Body of pancreas (tissue), 4 donors: ENCODE measurements around the gene CNIH1. TPM values are rescaled to one million over a fixed set of nuclear protein-coding genes. Genes with fewer than 3 reads are reported as not detected.
A peak's percentile ranks its signal among the peaks of the same experiment; 100 is the strongest.
"Not testable (repeated sequence)": the region's sequence is repeated elsewhere in the genome, so short reads cannot be mapped to it uniquely, and the experiment has no call there.

Experiments
- ATAC-seq: fragments of 150-250 bp; one replicate; pipeline ENCODE4 v1.9.1; 2016
- DNase-seq, 4 donors: peaks; one replicate each; pipeline ENCODE4 v3.0.0-alpha.2; 2019
- H3K27ac ChIP-seq, 4 donors: fragments of 200-600 bp; sonication (generic); 1 replicate in 3 of 4; 2 replicates in 1 of 4; pipeline versions ENCODE4 v1.5.1 to v1.6.1; 2016 to 2019; ENCODE audit warnings: mild to moderate bottlenecking in 1 of 4, mixed read lengths in 1 of 4, moderate library complexity in 1 of 4
- H3K27me3 ChIP-seq, 2 donors: fragments of 200-600 bp; sonication (generic); one replicate each; pipeline ENCODE4 v1.6.0; 2016; ENCODE audit warnings: mild to moderate bottlenecking in 1 of 2
- H3K36me3 ChIP-seq, 2 donors: fragments of 200-600 bp; sonication (generic); replicated peaks in 1 of 2; 2 replicates each; pipeline ENCODE4 v1.5.1; 2016; ENCODE audit warnings: low read depth in 2 of 2; ENCODE audit not compliant: insufficient read depth in 1 of 2
- H3K4me1 ChIP-seq: fragments of 200-600 bp; sonication (generic); one replicate; pipeline ENCODE4 v1.6.0; 2016
- H3K4me3 ChIP-seq, 2 donors: fragments of 200-600 bp; sonication (generic); 1 replicate in 1 of 2; 2 replicates in 1 of 2; pipeline ENCODE4 v1.5.1; 2016 to 2019
- H3K9me3 ChIP-seq, 3 donors: fragments of 200-600 bp; sonication (generic); 1 replicate in 2 of 3; 2 replicates in 1 of 3; pipeline ENCODE4 v1.5.1; 2016
- CTCF ChIP-seq, 7 experiments: fragments of 450-650 bp in 4 of 7; fragments of 200-600 bp in 3 of 7; sonication (generic) in 3 of 7; IDR thresholded peaks; one replicate each; pipeline ENCODE4 v1.5.1; 2016 to 2019; ENCODE audit warnings: antibody characterized with exemption in 7 of 7
- POLR2A ChIP-seq, 3 donors: fragments of 450-650 bp; IDR thresholded peaks; one replicate each; pipeline ENCODE4 v1.6.1; 2016; ENCODE audit warnings: antibody characterized with exemption in 3 of 3, mild to moderate bottlenecking in 2 of 3
- WGBS, 2 donors: methylation state at CpG; one replicate each; pipeline ENCODE4 v1.1.5; 2017; 5-methylcytosine and 5-hydroxymethylcytosine counted together
- intact Hi-C: fragments of 100-400 bp; cut with DNase I; formaldehyde crosslinking; loops from one replicate; pipeline ENCODE4 v1.15.1; 2023
- total RNA-seq, 2 donors: library from RNA; depleted of rRNA; stranded (reverse); fragments of >200 nt; gene quantifications; one replicate each; pipeline ENCODE4 v1.1.0, GENCODE V29; 2016

Gene CNIH1
- total RNA-seq, 2 donors from 2014 or later, result 15.2 to 18.2 TPM

DNA sequence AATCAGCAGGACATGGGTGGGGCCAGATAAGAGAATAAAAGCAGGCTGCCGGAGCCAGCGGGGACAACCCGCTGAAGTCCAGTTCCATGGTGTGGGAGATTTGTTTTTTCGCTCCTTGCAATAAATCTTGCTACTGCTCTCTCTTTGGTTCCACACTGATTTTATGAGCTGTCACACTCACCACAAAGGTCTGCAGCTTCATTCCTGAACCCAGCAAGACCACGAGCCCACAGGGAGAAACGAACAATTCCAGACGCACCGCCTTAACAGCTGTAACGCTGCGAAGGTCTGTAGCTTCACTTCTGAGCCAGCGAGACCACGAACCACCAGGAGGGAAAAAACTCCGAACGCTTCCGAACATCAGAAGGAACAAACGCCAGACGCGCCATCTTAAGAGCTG lies 2.8 kb upstream of the CNIH1 start:
- Histone ChIP-seq H3K9me3 (no peaks in the 10 kb centered on the region), H3K4me3 (no peak overlapping the region), H3K27ac (no peak overlapping the region), H3K4me1 (peaks cover 13% of the 10 kb centered on the region), H3K36me3 (no peaks in the 10 kb centered on the region), H3K27me3 (no peaks in the 10 kb centered on the region)
- intact Hi-C loops, result no loop called here
- no peak for TF ChIP-seq CTCF (IDR thresholded peaks at IDR 0.05)
- 87 to 90% methylated on average over 18 of the region's 18 CpGs for WGBS, 2 donors
- DNase-seq, result no peak
- ATAC-seq, result no peak

GRCh38 chr14:54442961-54443360 lies 1.8 kb upstream of the CNIH1 start:
- H3K9me3 ChIP-seq, H3K27ac ChIP-seq, H3K4me3 ChIP-seq, H3K36me3 ChIP-seq, ATAC-seq, DNase-seq, H3K27me3 ChIP-seq, intact Hi-C loops: not testable (repeated sequence)
- H3K4me1 ChIP-seq, result peaks cover 13% of the 10 kb centered on the region
- WGBS, 2 donors, result 97 to 100% methylated on average over 3 to 11 of the region's 23 CpGs

DNA sequence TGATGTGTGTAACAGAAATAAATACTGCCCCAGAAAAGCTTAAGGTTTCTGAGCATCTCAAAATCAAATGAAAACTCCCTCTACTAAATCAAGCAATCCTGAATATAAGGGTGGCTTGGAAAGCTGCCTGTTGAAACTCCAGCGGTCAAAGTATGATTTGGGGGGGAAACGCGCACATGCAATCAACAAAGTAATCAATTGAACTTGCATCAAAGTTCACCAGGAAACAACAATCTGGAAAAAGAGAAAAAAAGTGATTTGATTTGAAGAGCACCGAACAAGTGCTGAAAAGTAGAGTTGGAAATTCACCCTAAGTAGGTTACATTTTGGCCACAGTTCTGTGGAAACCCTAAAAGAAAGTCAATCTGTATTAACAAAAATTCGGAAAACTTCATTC lies 700 bp downstream of the CNIH1 start:
- whole genome bisulfite sequencing, 2 donors, result 0 to 1% methylated on average over 5 of the region's 5 CpGs
- intact Hi-C loops, result no loop called here
- ATAC-seq, result no peak
- Histone ChIP-seq H3K36me3 (no peaks in the 10 kb centered on the region), H3K27ac (peak overlapping the region; percentile 85 to 95 (median 91)), H3K4me1 (peaks cover 13% of the 10 kb centered on the region), H3K9me3 (no peaks in the 10 kb centered on the region), H3K27me3 (no peaks in the 10 kb centered on the region), H3K4me3 (peak overlapping the region; percentile 9 to 32)
- peak in 1 of 7 experiments; percentile 8 for TF ChIP-seq CTCF (IDR thresholded peaks at IDR 0.05)
- TF ChIP-seq POLR2A (IDR thresholded peaks at IDR 0.05), result no peak
- DNase-seq, result no peak

GRCh38 chr14:54440037-54440436 lies 1.1 kb downstream of the CNIH1 start:
- Histone ChIP-seq H3K27ac (peak overlapping the region in 1 of 4 donors; percentile 91), H3K4me3 (peak overlapping the region in 1 of 2 donors; percentile 32), H3K27me3 (no peaks in the 10 kb centered on the region), H3K4me1 (peaks cover 13% of the 10 kb centered on the region), H3K9me3 (no peaks in the 10 kb centered on the region), H3K36me3 (no peaks in the 10 kb centered on the region)
- TF ChIP-seq CTCF (IDR thresholded peaks at IDR 0.05), result no peak
- no peak for TF ChIP-seq POLR2A (IDR thresholded peaks at IDR 0.05)
- DNase-seq (no peak), ATAC-seq (no peak)
- WGBS, 2 donors, result 57 to 70% methylated on average over 7 of the region's 7 CpGs
- intact Hi-C loops, result no loop called here

GRCh38 chr14:54438703-54439102 lies 2.5 kb downstream of the CNIH1 start:
- intact Hi-C loops, result no loop called here
- 90 to 92% methylated on average over 4 of the region's 4 CpGs for WGBS, 2 donors
- H3K9me3 ChIP-seq, result no peaks in the 10 kb centered on the region
- ATAC-seq (no peak), DNase-seq (no peak)
- TF ChIP-seq POLR2A (IDR thresholded peaks at IDR 0.05) (no peak), CTCF (IDR thresholded peaks at IDR 0.05) (no peak)
- peaks cover 13% of the 10 kb centered on the region for H3K4me1 ChIP-seq
- H3K27ac ChIP-seq, result no peak overlapping the region
- H3K4me3 ChIP-seq, result no peak overlapping the region
- no peaks in the 10 kb centered on the region for H3K36me3 ChIP-seq
- no peaks in the 10 kb centered on the region for H3K27me3 ChIP-seq

- not testable (repeated sequence) for DNase-seq
Observed at GRCh38 chr14:54437954-54438353, 3.2 kb downstream of the CNIH1 start.

More at GRCh38 chr14:54437954-54438353, 3.2 kb downstream of the CNIH1 start:
- H3K27me3 ChIP-seq, ATAC-seq, intact Hi-C loops, H3K4me3 ChIP-seq, H3K9me3 ChIP-seq, H3K36me3 ChIP-seq, H3K27ac ChIP-seq: not testable (repeated sequence)
- WGBS, 2 donors, result 93 to 94% methylated on average over 4 of the region's 4 CpGs
- peaks cover 13% of the 10 kb centered on the region for H3K4me1 ChIP-seq
